HCT116 (cell line): Measurements from ENCODE around the gene CPT1A.

Experiments used
- CEBPB ChIP-seq: IDR thresholded peaks from 2 replicates; pipeline ENCODE4 v1.6.1; 2012; ENCODE audit warnings: low read depth
- CTCF ChIP-seq, 3 experiments: fragments of 200-600 bp in 1 of 3; sonication (generic) in 1 of 3; IDR thresholded peaks in 2 of 3; conservative IDR thresholded peaks in 1 of 3; 2 replicates each; pipeline ENCODE4 v1.5.1; 2012 to 2017; ENCODE audit warnings: low read depth in 2 of 3, low read length in 2 of 3, antibody characterized with exemption in 1 of 3, borderline replicate concordance in 1 of 3, control low read depth in 1 of 3, mild to moderate bottlenecking in 1 of 3, mixed read lengths in 1 of 3, mixed run types in 1 of 3, moderate library complexity in 1 of 3; ENCODE audit not compliant: insufficient read depth in 1 of 3
- EZH2 ChIP-seq: fragments of 200-600 bp; sonication (generic); IDR thresholded peaks from 2 replicates; pipeline ENCODE4 v1.6.1; 2017; ENCODE audit warnings: antibody characterized with exemption, mixed run types
- JUND ChIP-seq: IDR thresholded peaks from 2 replicates; pipeline ENCODE4 v1.6.1; 2012
- MAX ChIP-seq: IDR thresholded peaks from 2 replicates; pipeline ENCODE4 v1.6.1; 2012
- POLR2A ChIP-seq: IDR thresholded peaks from 2 replicates; pipeline ENCODE4 v1.7.0; 2011; ENCODE audit warnings: borderline replicate concordance; ENCODE audit not compliant: insufficient read depth, insufficient read length; ENCODE audit errors: extremely low read depth
- POLR2AphosphoS5 ChIP-seq: IDR thresholded peaks from 2 replicates; pipeline ENCODE4 v1.6.1; 2011; ENCODE audit warnings: mild to moderate bottlenecking, low read depth, low read length, moderate library complexity
- RAD21 ChIP-seq: IDR thresholded peaks from 2 replicates; pipeline ENCODE4 v1.6.1; 2012; ENCODE audit warnings: low read depth, mild to moderate bottlenecking
- YY1 ChIP-seq: IDR thresholded peaks from 2 replicates; pipeline ENCODE4 v1.6.1; 2011; ENCODE audit warnings: low read length, low read depth, moderate library complexity, mild to moderate bottlenecking; ENCODE audit not compliant: insufficient replicate concordance; ENCODE audit errors: extremely low read depth
- ZNF274 ChIP-seq: fragments of 200-500 bp; sonication (Bioruptor generic); IDR thresholded peaks from 2 replicates; pipeline ENCODE4 v1.6.1; 2014; ENCODE audit warnings: mild to moderate bottlenecking, low read depth, low read length, inconsistent platforms

GRCh38 chr11:68822546-68822945, 19.2 kb downstream of the CPT1A start:
- TF ChIP-seq CTCF (IDR thresholded peaks at IDR 0.05 in 2 of 3, conservative IDR thresholded peaks at IDR 0.05 in 1 of 3; ENCODE audit: borderline replicate concordance in 1 of 3, insufficient read depth in 1 of 3, low read depth in 2 of 3, low read length in 2 of 3) (no peak), POLR2A (no peak), RAD21 (no peak), MAX (no peak), CEBPB (no peak), POLR2AphosphoS5 (no peak), ZNF274 (no peak), JUND (no peak), YY1 (no peak), EZH2 (no peak)
